MM.1S (cell line): Measurements from ENCODE around the gene TAGLN3.

Experiments
- EZH2 ChIP-seq: fragments of 300-600 bp; sonication (generic); optimal IDR thresholded peaks from 2 replicates; pipeline ENCODE3; 2017; ENCODE audit warnings: low read depth, mild to moderate bottlenecking, antibody characterized with exemption, low read length, mixed read lengths
- TF ChIP-seq, protein P1 (sequence below): fragments of 300-600 bp; sonication (generic); IDR thresholded peaks from 2 replicates; pipeline ENCODE4 v1.5.1; 2016; ENCODE audit warnings: antibody characterized with exemption, low read length, mixed read lengths

DNA sequence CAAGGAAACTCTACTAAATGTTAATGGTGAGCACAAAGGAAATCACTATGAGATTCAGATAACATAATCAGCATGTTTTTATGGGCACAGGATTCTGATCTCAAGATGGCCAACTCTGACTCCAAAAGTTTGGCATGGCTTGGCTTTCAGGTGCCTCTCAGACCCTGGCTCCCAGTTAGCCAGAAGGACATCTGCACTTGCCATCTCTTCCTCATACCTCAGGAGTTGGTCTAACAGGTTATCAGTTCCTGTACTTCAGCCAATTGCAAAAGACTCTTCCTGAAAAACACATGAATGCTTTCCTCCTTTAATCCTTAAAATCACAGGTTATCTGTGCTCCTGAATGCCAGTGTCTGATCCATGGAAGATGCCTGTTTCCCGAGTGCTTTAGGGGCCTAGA, 60.8 kb downstream of the TAGLN3 start:
- TF ChIP-seq, protein P1, sequence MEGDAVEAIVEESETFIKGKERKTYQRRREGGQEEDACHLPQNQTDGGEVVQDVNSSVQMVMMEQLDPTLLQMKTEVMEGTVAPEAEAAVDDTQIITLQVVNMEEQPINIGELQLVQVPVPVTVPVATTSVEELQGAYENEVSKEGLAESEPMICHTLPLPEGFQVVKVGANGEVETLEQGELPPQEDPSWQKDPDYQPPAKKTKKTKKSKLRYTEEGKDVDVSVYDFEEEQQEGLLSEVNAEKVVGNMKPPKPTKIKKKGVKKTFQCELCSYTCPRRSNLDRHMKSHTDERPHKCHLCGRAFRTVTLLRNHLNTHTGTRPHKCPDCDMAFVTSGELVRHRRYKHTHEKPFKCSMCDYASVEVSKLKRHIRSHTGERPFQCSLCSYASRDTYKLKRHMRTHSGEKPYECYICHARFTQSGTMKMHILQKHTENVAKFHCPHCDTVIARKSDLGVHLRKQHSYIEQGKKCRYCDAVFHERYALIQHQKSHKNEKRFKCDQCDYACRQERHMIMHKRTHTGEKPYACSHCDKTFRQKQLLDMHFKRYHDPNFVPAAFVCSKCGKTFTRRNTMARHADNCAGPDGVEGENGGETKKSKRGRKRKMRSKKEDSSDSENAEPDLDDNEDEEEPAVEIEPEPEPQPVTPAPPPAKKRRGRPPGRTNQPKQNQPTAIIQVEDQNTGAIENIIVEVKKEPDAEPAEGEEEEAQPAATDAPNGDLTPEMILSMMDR, result no peak
- TF ChIP-seq EZH2, result no peak
